ENCODE measurements around the gene PARP8. TPM values are rescaled to one million over a fixed set of nuclear protein-coding genes. Genes with fewer than 3 reads are reported as not detected.
"Not testable (repeated sequence)": the region's sequence is repeated elsewhere in the genome, so short reads cannot be mapped to it uniquely, and the experiment has no call there.

The PARP8 gene
- total RNA-seq, 1 donor: 30.8 TPM

- Histone ChIP-seq H3K4me1 (ENCODE audit: insufficient read depth, low read length) (peaks cover 11% of the 10 kb centered on the region), H3K36me3 (ENCODE audit: insufficient read depth, low read length) (no peaks in the 10 kb centered on the region), H3K4me2 (ENCODE audit: insufficient read depth, low read length) (peak overlapping the region; percentile 39), H3K27ac (ENCODE audit: low read depth, low read length) (peak overlapping the region; percentile 2), H2AFZ (ENCODE audit: low read length) (no peak overlapping the region), H4K20me1 (ENCODE audit: insufficient read depth, low read length) (no peaks in the 10 kb centered on the region), H3K9me3 (ENCODE audit: low read depth, low read length) (no peaks in the 10 kb centered on the region), H3K79me2 (ENCODE audit: insufficient read depth, low read length) (no peaks in the 10 kb centered on the region), H3K27me3 (ENCODE audit: insufficient read depth, low read length) (no peaks in the 10 kb centered on the region), H3K4me3 (ENCODE audit: insufficient read depth, low read length) (no peak overlapping the region)
- DNase-seq (ENCODE audit: insufficient read length, low spot score, missing footprints): no peak
- TF ChIP-seq, protein P1, sequence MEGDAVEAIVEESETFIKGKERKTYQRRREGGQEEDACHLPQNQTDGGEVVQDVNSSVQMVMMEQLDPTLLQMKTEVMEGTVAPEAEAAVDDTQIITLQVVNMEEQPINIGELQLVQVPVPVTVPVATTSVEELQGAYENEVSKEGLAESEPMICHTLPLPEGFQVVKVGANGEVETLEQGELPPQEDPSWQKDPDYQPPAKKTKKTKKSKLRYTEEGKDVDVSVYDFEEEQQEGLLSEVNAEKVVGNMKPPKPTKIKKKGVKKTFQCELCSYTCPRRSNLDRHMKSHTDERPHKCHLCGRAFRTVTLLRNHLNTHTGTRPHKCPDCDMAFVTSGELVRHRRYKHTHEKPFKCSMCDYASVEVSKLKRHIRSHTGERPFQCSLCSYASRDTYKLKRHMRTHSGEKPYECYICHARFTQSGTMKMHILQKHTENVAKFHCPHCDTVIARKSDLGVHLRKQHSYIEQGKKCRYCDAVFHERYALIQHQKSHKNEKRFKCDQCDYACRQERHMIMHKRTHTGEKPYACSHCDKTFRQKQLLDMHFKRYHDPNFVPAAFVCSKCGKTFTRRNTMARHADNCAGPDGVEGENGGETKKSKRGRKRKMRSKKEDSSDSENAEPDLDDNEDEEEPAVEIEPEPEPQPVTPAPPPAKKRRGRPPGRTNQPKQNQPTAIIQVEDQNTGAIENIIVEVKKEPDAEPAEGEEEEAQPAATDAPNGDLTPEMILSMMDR (IDR thresholded peaks at IDR 0.05; ENCODE audit: extremely low read depth, low read depth, low read length): no peak
Measured at GRCh38 chr5:50767588-50767987, 101.2 kb downstream of the PARP8 start.

DNA sequence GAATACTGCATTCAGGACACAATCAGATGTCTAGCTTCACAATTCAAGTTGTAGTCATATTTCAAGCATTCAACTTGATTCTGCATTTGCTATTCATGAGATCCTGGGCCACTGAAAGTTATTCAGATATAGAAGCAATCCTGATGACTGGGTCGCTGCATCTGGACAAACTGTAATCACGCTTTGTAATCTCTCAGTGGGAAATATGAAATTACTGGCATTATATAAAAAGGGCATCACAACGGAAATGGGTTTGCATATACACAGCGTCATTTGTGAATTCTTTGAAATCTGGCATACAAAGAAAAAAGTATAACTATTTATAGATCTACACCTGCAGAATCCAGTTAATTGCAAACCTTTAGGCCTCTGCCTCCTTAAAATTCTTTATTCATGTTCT is 102.2 kb downstream of the PARP8 start:
- H3K4me1 ChIP-seq (ENCODE audit: insufficient read depth, low read length): peaks cover 11% of the 10 kb centered on the region
- no peak overlapping the region for H3K4me2 ChIP-seq (ENCODE audit: insufficient read depth, low read length)
- H2AFZ ChIP-seq (ENCODE audit: low read length): no peak overlapping the region
- TF ChIP-seq, protein P1 (IDR thresholded peaks at IDR 0.05; ENCODE audit: extremely low read depth, low read depth, low read length): no peak
- H3K27ac ChIP-seq (ENCODE audit: low read depth, low read length): no peak overlapping the region
- no peaks in the 10 kb centered on the region for H3K9me3 ChIP-seq (ENCODE audit: low read depth, low read length)
- H3K36me3 ChIP-seq (ENCODE audit: insufficient read depth, low read length): no peaks in the 10 kb centered on the region
- H3K27me3 ChIP-seq (ENCODE audit: insufficient read depth, low read length): no peaks in the 10 kb centered on the region
- H3K79me2 ChIP-seq (ENCODE audit: insufficient read depth, low read length): no peaks in the 10 kb centered on the region
- no peaks in the 10 kb centered on the region for H4K20me1 ChIP-seq (ENCODE audit: insufficient read depth, low read length)
- H3K4me3 ChIP-seq (ENCODE audit: insufficient read depth, low read length): no peak overlapping the region
- no peak for DNase-seq (ENCODE audit: insufficient read length, low spot score, missing footprints)

DNA sequence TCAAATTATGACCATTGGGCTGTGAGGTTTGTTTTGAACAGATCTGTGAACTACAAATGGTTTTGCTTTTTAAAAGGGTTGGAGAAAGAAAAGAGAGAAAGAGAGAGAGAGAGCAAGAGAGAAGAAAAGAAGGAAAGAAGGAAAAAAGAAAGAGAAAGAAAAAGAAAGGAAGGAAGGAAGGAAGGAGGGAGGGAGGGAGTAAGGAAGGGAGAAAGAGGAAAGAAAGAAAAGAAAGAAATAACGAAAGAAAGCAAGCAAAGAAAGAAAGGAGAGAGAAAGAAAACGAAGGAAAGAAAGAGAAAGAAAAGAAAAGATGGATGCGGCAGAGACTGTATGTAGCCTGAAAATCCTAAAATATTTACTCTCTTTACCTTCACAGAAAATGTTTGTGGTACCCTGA is 104.0 kb downstream of the PARP8 start:
- no peak for DNase-seq (ENCODE audit: insufficient read length, low spot score, missing footprints)
- Histone ChIP-seq H3K4me1 (ENCODE audit: insufficient read depth, low read length) (peaks cover 11% of the 10 kb centered on the region), H3K79me2 (ENCODE audit: insufficient read depth, low read length) (no peaks in the 10 kb centered on the region), H3K4me3 (ENCODE audit: insufficient read depth, low read length) (no peak overlapping the region), H2AFZ (ENCODE audit: low read length) (no peak overlapping the region), H3K9me3 (ENCODE audit: low read depth, low read length) (no peaks in the 10 kb centered on the region), H4K20me1 (ENCODE audit: insufficient read depth, low read length) (no peaks in the 10 kb centered on the region), H3K27me3 (ENCODE audit: insufficient read depth, low read length) (no peaks in the 10 kb centered on the region), H3K36me3 (ENCODE audit: insufficient read depth, low read length) (no peaks in the 10 kb centered on the region), H3K27ac (ENCODE audit: low read depth, low read length) (no peak overlapping the region), H3K4me2 (ENCODE audit: insufficient read depth, low read length) (no peak overlapping the region)
- TF ChIP-seq, protein P1 (IDR thresholded peaks at IDR 0.05; ENCODE audit: extremely low read depth, low read depth, low read length): no peak

DNA sequence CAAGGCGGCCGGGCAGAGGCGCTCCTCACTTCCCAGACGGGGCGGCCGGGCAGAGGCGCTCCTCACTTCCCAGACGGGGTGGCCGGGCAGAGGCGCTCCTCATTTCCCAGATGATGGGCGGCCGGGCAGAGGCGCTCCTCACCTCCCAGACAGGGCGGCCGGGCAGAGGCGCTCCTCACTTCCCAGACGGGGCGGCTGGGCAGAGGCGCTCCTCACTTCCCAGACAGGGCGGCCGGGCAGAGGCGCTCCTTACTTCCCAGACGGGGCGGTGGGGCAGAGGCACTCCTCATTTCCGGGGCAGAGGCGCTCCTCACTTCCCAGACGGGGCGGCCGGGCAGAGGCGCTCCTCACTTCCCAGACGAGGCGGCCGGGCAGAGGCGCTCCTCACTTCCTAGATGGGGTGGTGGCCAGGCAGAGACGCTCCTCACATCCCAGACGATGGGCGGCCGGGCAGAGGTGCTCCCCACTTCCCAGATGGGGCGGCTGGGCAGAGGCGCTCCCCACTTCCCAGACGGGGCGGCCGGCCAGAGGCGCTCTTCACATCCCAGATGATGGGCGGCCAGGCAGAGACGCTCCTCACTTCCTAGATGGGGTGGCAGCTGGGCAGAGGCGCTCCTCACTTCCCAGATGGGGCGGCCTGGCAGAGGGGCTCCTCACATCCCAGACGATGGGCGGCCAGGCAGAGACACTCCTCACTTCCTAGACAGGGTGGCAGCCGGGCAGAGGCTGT is 108.2 kb downstream of the PARP8 start:
- H3K27ac ChIP-seq (ENCODE audit: low read depth, low read length); H3K79me2 ChIP-seq (ENCODE audit: insufficient read depth, low read length); H3K9me3 ChIP-seq (ENCODE audit: low read depth, low read length); H3K36me3 ChIP-seq (ENCODE audit: insufficient read depth, low read length); H3K27me3 ChIP-seq (ENCODE audit: insufficient read depth, low read length); H3K4me1 ChIP-seq (ENCODE audit: insufficient read depth, low read length); DNase-seq (ENCODE audit: insufficient read length, low spot score, missing footprints); H3K4me3 ChIP-seq (ENCODE audit: insufficient read depth, low read length); H3K4me2 ChIP-seq (ENCODE audit: insufficient read depth, low read length); H4K20me1 ChIP-seq (ENCODE audit: insufficient read depth, low read length); H2AFZ ChIP-seq (ENCODE audit: low read length): not testable (repeated sequence)

All from osteoblast (primary cell).